ENCODE measurements around the gene SLC27A5. TPM values are rescaled to one million over a fixed set of nuclear protein-coding genes. Genes with fewer than 3 reads are reported as not detected.

Gene SLC27A5
- total and polyA plus RNA-seq, 2 of the 13 experiments (the other 11 are each of a cell fraction or from before 2014, with no cell fraction given) = 30.3 to 40.2 TPM

DNA sequence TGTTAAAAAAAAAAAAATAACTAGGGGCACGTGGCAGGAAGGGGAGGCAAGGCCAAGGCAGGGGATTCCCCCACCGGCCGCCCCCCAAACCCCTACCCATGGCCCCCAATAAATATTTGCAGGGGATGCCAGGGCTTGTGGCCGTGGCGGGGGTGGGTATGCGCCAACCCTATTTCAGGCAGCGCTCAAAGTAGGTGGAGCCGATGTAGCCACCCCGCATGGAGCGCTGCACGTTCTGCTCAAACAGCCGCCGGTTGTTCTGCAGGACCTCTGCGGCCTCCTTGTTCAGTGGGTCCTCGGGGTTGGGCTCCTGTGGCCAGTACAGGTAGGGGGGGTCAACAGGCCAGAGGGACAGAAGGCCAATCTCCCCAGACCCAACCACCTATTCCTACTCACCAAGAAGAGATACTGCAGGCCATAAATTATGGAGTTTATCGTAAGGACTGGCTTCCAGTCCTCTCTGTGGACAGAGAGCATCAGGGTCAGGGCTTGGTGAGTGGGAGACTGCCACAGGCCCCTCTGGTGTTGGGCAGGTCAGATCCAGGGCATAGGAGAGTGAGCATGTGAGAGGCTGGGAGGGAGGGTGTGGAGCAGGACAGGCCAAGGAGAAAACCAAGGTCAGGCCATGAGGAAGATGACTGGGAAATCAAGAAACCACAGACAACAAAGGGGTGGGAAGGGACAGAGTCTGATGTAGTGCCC is 44.3 kb upstream of the SLC27A5 start:
- no peaks in the 10 kb centered on the region for H3K9me3 ChIP-seq (ENCODE audit: low read length)
- H3K27me3 ChIP-seq (ENCODE audit: control insufficient read depth in 1 of 2, insufficient read depth in 2 of 2, low read length in 2 of 2) = no peaks in the 10 kb centered on the region
- FAIRE-seq (no peak), DNase-seq (ENCODE audit: low spot score) (no peak), ATAC-seq (no peak)
- BruUV-seq (replicated peaks) = no TSS peak
- WGBS (ENCODE audit: low lambda C conversion rate) = 97% methylated on average over 16 of the region's 16 CpGs
- POLR2A ChIA-PET = interaction anchor here (1.2 to 3.5 kb wide), 4 partner anchors 12 to 44 kb away, joined by 4 to 58 read pairs (median 18); partner anchors contain the start of genes SLC27A5, TRIM28 and ZBTB45
- in situ Hi-C loops (cut with HindIII; ENCODE audit: extremely low pct_ligation_motif_present, low pct_unique_long_range_greater_than_20kb) (no loop called here), intact Hi-C loops (cut with micrococcal nuclease; ENCODE audit: unreplicated experiment) (no loop called here)
- 0 out of 2 replicates have a peak, but pooled peaks cover 5% of the 10 kb centered on the region for H4K20me1 ChIP-seq (ENCODE audit: insufficient read depth, low read length)
- H3K4me1 ChIP-seq (ENCODE audit: insufficient read depth, low read length) = peaks cover 43% of the 10 kb centered on the region
- peak overlapping the region; percentile 98; the same call in 1 of the 2 replicates for H3K9ac ChIP-seq (ENCODE audit: insufficient read depth, low read depth, low read length)
- H3K79me2 ChIP-seq (ENCODE audit: insufficient read depth, low read length) = peaks cover 34% of the 10 kb centered on the region
- H3K4me3 ChIP-seq (replicated peaks in 1 of 3; ENCODE audit: insufficient read depth in 1 of 3, low read depth in 2 of 3, low read length in 3 of 3) = no peak overlapping the region
- 0 out of 2 replicates have a peak overlapping the region, but pooled peaks have one; percentile 92 for H3K4me2 ChIP-seq (ENCODE audit: low read depth, low read length)
- CTCF ChIA-PET (ENCODE audit: low intra/inter-chr PET ratio, low total read pairs) = no interaction called here
- no peak for TF ChIP-seq ZNF484 (CRISPR knock-in tag; IDR thresholded peaks at IDR 0.05; ENCODE audit: borderline replicate concordance, low read depth)
- TF ChIP-seq ISX (CRISPR knock-in tag; conservative IDR thresholded peaks at IDR 0.05) = no peak
- no peak for TF ChIP-seq ZNF563 (CRISPR knock-in tag; IDR thresholded peaks at IDR 0.05)
- no peak for TF ChIP-seq NR3C1 (CRISPR knock-in tag; IDR thresholded peaks at IDR 0.05)
- no peak for TF ChIP-seq U2AF1 (optimal IDR thresholded peaks at IDR 0.05; ENCODE audit: low read depth, low read length)
- TF ChIP-seq, protein P1, sequence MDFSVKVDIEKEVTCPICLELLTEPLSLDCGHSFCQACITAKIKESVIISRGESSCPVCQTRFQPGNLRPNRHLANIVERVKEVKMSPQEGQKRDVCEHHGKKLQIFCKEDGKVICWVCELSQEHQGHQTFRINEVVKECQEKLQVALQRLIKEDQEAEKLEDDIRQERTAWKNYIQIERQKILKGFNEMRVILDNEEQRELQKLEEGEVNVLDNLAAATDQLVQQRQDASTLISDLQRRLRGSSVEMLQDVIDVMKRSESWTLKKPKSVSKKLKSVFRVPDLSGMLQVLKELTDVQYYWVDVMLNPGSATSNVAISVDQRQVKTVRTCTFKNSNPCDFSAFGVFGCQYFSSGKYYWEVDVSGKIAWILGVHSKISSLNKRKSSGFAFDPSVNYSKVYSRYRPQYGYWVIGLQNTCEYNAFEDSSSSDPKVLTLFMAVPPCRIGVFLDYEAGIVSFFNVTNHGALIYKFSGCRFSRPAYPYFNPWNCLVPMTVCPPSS (IDR thresholded peaks at IDR 0.05) = no peak
- TF ChIP-seq CBX1 (IDR thresholded peaks at IDR 0.05; ENCODE audit: low read depth) = no peak
- no peak for TF ChIP-seq MAFG (CRISPR knock-in tag; IDR thresholded peaks at IDR 0.05)
- no peak for TF ChIP-seq ZNF253 (CRISPR knock-in tag; IDR thresholded peaks at IDR 0.05; ENCODE audit: borderline replicate concordance)
- no peak for TF ChIP-seq ZNF543 (CRISPR knock-in tag; IDR thresholded peaks at IDR 0.05)
- TF ChIP-seq SNAPC5 (CRISPR knock-in tag; IDR thresholded peaks at IDR 0.05; ENCODE audit: borderline replicate concordance) = no peak
- TF ChIP-seq ZFX (CRISPR knock-in tag; IDR thresholded peaks at IDR 0.05; ENCODE audit: low read depth) = no peak
- TF ChIP-seq ZNF839 (CRISPR knock-in tag; IDR thresholded peaks at IDR 0.05; ENCODE audit: borderline replicate concordance) = no peak
- peaks cover 9 to 25% of the 10 kb centered on the region in 2 experiments for H3K36me3 ChIP-seq (replicated peaks in 1 of 2; ENCODE audit: control insufficient read depth in 1 of 2, insufficient read depth in 2 of 2, low read length in 2 of 2)
- no peak overlapping the region for H2AFZ ChIP-seq (ENCODE audit: low read length)
- H3K27ac ChIP-seq (ENCODE audit: extremely low read length, insufficient read depth, low read length) = no peak overlapping the region

Measured in HepG2 (cell line).